ENCODE measurements around the gene SACM1L. TPM values are rescaled to one million over a fixed set of nuclear protein-coding genes. Genes with fewer than 3 reads are reported as not detected.
A peak's percentile ranks its signal among the peaks of the same experiment; 100 is the strongest.
"Not testable (repeated sequence)": the region's sequence is repeated elsewhere in the genome, so short reads cannot be mapped to it uniquely, and the experiment has no call there.

The SACM1L gene
- polyA plus RNA-seq, 10 donors, result 22.8 to 38.6 (median 28.4) TPM

DNA sequence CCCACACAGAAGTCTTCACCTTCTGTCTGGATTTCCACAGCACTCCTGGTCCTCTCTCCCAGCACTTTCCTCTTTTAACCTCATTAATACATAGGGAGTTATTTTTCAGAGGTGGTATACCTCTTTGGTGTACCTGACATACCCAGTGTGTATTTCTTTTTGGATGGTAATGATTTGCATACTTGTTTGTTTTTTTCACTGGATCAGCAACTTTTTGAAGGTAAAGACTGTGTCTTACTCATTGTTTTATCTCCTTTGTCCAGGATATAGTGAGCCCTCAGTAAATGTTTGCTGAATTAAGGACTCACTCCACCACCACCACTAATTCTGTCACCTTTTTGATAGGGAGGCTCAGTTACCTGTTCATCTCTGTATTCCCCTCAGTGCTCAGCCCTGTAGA lies 52.1 kb downstream of the SACM1L start:
- no peak for DNase-seq

DNA sequence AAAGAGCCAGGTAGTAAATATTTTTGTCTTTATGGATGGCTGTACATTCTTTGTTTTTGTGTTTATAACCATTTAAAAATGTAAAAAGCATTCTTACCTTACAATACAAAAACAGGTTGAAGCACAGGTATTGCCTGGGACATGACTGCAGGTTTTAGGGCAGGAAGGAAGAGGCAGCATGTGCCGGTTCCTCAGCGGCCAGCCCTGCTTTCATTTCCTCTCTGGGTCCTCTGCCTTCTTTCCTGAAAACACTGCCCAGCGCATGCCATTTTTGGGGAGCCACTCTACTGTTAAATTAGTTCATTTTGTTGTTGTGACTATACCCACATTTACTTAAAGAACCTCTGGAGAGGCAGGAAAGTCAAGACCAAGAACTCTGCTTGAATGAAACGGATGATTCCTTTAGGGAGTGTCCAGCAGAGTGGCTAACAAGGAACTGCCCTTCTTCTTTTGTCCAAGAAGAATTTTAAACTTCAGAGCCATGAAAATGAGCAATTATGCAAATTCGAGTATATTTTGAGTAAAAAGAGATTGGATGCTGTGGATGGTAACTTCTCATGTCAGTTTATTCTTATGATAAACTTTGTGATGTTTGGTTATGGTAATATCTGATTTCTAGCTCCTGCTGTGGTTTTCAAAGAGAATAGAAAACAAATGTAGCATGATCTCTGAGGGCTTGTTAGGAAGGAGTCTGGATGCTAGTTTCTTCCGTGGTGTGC lies 52.7 kb downstream of the SACM1L start:
- no peak for DNase-seq

DNA sequence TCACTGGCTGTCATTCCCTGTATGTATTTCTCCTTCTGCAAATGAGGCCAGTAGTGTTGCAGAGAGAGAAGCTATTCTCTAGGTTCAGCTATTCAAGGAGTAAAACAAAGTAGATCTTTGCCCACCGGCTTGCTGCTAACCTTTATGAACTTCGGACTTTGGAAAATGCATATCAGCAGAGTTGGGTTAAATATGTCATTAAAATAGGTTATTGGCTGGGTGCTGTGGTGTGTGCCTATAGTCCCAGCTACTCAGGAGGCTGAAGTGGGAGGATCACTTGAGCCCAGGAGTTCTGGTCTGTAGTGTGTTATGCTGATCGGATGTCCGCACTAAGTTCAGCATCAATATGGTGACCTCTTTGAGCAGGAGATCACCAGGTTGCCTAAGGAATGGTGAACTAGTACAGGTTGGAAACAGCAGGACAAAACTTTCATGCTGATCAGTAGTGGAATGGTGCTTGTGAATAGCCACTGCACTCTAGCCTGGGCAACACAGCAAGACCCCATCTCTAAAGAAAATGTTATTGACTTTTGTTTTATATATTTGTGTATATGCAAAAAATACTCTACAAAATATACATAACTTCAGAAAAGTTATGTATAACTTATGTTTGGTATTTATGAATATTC lies 53.4 kb downstream of the SACM1L start:
- DNase-seq, result no peak

DNA sequence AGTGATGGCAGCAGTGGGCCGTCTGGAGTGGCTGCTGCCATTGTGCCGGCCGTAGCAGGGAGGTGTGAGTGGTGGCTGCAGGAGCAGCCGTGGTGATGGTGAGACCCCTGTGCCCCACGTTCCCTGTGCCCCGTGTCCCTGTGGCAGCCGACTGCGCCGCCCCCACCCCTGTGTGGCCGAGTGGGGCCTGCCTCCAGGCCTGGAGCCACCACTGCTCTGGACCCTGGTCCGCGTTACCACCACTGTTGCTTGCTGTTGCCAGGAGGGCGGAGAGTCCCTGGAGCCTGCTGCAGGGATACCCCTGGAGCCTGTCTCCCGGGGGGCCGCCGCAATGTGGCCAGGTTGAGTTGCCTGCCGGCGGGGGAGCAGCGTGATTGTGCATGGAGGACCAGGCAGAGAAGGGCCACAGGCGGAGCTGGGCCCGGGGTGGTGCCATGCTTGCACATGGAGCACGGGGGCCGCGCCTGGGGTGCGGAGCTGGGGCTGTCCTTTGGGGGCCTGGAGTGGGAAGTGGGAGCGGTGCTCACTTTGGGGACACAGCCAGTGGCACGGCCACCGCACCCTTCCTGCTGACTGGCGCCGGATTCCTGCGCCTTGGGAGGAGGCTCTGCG lies 57.1 kb downstream of the SACM1L start:
- no peak for DNase-seq

DNA sequence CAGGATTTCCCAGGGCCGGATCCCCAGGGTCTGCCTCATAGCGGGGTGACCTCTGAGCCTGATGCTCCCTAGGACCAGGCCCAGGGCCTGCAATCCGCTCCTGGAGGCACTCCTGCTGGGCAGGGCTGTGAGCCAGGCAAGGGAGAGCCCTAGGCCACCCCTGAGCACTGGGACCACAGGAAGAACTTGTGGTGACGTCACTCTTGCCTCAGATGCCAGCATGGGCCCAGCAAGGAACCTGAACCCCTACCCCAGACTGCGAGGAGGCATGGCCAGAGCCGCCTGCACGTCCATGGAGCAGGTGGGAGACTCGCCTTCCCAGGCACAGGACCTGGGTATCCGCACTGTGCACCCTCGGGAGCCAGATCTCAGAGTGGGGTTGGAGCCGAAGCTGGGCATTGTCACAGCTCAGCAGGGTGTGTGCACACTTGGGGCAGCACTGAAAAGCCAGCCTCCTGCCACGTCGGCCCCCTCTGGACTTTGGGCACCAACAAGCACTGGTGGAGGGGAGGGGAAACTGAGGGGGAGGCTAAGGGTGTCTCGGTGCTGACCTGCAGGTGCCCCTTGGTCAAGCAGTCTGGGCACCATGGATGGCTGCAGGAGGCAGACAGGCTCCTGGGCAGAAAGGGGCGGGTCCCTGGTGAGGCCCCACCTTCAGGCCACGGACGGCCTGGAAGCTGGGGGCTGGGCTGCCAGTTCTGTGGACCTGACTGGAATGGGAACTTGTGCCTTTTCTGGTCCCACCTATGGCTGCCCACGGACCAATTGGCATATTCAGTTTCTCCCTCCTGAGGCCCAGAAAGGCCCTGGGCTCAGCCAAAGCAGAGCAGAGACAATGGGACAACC lies 57.8 kb downstream of the SACM1L start:
- no peak for DNase-seq

DNA sequence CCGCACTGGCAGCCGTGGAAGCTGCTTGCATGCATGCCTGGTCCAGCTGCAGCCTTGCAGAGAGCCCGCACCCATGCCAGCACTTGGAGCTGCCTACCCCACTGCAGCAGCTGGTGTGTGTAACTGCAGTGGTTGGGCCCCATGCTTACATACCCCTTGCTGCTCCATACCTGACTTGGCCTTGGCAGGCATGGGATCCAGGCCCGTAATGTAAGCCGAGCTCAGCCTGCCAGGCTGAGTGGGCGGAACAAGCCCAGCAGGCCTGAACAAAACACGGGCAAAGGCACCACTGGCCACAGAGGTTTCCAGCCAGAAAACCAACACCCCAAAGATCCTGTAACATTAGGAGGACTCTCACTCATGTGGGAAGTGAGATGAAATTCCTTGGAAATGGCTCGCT lies 58.9 kb downstream of the SACM1L start:
- peak in 1 of 3 donors; percentile 8 for DNase-seq

DNA sequence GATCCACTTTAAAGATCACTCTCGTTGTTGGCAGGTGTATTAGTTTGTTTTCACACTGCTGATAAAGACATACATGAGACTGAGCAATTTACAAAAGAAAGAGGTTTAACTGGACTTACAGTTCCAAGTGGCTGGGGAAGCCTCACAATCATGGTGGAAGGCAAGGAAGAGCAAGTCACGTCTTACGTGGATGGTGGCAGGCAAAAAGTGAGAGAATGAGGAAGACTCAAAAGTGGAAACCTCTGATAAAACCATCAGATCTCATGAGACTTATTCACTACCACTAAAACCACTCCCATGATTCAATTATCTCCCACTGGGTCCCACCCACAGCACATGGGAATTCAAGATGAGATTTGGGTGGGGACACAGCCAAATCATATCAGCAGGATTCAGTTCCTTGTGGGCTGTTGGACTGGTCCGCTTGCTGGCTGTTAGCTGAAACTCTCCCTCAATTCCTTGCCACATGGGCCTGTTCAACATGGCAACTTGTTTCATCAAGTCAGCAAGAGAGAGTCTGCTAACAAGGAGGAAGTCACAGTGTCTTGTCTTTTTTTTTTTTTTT lies 59.9 kb downstream of the SACM1L start:
- not testable (repeated sequence) for DNase-seq

DNA sequence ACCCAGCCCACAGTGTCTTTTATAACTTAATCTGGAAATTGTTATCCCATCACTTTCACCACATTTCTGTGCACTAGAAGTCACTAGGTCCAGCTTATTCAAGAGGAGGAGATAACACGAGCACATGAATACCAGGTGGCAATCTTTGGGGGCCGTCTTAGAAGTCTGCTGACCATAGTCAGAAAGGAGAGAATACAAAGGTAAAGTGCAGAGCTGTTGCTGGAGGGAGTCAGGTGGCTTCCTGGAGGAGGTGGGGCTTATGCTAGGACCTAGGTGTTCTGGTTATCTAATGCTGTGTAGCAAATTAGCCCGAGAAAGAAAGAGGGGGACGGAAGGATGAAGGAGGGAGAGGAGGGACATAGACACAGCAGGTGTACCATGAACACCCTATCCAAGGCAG lies 60.7 kb downstream of the SACM1L start:
- no peak for DNase-seq

DNA sequence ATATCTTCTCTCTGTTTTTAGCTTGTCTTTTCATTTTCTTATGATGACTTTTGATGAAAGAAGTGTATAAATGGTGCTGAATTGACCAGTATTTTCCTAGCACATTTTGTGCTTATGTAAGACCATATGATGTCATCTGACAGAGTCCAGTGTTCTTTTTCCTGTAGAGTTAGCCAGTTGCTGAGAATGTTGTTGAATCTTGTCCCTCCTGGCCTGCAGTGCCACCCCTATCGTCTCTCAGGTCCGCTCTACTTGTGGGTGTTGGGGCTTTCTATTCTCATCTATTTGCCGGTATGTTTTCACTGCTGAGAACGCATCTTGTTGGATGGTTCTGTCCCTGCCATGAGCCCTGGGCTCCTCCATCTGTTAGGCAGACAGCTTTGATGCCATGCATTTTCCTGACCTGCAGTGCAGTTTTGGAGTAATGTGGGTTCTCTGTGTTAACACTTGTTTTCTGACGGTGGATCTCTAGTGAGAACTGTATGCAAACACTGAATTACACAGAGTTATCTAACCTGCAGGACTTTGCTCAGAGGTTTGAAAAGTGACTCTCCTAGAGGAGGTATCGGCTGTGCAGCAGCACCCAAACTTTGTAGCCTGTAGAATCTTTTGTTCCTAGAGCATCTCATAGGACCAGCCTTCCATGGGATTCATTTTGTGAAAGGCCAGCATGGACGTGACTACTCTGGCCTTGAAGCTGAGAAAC lies 62.5 kb downstream of the SACM1L start:
- DNase-seq, result no peak

DNA sequence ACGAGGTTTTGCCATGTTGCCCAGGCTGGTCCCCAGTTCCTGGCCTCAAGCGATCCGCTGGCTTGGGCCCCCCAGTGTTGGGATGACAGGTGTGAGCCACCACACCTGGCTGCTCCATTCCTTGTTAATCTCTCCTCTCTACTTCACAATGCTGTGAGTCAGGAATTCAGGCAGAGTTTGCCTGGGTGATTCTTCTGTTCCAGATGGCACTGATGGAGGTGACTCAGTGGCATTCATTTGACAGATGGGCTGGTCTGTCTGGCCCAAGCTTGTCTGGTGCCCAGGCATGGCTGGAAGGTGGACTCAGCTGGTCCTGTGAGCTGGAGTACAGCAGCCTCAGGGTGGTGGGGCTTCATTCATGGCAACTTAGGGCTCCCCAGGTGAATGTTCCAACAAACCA lies 63.9 kb downstream of the SACM1L start:
- DNase-seq, result no peak

DNA sequence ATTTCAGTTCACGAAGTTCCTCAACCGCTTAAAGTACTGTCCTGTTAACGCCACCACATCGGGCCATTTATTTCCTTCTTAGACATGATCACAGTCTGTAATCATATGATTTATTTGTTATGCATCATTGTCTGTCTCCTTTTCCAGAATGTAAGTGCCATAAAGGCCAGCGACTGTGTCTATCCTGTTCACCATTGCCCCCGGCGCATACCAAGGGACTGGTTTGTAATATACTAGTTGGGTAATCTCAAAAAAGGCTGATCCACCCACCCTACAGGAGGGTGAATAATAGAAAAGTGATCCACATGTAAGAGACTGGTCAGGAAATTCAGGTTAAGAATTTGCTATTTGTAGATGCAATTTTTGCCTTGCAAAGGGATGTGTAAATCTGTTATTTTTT lies 65.3 kb downstream of the SACM1L start:
- DNase-seq, result no peak

DNA sequence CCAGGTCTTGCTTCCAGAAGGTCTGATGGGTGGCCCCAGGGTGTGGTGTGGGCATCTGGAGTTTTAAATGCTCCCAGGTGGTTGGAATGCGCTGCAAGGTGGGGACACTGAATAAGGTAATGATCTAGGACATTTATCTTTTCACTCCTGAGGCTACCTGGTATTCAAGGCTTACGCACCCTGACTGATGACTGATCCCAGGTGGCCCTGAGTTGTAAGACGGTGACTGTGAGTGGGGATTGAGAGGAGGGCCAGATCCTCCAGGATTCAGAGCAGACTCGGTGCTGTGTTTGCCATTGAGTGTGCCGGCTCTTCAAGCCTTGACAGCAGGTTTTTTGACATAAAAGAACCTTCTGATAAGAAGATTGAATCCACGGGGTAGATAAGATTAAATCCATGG lies 66.9 kb downstream of the SACM1L start:
- no peak for DNase-seq

DNA sequence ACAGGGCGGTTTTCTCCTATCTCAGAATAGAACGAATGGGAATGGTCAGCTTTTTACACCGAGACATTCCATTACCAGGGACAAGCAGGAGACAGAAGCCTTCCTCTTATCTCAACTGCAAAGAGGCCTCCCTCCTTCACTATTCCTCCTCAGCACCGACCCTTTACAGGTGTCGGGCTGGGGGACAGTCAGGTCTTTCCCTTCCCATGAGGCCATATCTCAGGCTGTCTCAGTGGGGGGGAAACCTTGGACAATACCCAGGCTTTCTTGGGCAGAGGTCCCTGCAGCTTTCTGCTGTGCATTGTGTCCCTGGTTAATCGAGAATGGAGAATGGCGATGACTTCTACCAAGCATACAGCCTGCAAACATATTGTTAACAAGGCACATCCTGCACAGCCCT lies 67.9 kb downstream of the SACM1L start:
- not testable (repeated sequence) for DNase-seq

DNA sequence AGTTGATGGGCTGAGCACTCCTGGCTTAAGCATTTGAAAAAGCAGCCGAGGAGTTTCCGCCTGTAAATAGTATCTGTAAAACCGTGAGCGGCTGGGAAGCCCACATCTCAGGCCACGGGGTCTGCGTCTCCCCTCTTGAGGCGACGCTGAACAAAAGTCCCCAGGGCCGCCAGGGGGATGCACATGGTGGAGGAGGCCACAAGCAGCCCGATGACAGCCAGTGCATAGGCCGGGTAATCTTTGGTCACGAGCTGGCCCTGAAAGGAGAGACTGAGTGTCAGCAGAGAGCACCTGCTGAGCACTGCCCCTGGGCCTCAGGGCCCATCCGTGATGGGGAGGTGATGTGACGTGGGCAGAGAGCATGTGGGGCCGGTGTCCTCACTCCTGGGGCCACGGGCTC lies 69.7 kb downstream of the SACM1L start:
- no peak for DNase-seq

DNA sequence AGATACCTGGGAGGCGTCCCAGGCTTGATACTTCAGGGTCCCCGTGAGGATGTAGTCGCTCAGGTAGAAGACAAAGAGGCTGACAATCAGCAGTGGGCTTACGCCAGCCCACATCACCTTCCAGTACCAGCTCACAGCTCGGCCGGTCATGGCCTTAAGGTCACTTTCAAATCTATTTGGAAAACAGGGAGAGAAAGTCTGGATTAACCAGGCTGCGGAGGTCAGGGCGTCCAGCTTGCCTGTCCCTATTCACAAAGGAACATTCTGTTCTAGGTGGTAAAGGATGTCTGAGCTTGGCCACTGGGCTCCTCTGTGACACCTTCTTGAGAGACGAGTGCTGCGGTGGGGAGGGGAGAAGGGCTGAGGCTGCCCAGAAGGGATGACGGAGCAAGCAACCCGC lies 70.7 kb downstream of the SACM1L start:
- no peak for DNase-seq

DNA sequence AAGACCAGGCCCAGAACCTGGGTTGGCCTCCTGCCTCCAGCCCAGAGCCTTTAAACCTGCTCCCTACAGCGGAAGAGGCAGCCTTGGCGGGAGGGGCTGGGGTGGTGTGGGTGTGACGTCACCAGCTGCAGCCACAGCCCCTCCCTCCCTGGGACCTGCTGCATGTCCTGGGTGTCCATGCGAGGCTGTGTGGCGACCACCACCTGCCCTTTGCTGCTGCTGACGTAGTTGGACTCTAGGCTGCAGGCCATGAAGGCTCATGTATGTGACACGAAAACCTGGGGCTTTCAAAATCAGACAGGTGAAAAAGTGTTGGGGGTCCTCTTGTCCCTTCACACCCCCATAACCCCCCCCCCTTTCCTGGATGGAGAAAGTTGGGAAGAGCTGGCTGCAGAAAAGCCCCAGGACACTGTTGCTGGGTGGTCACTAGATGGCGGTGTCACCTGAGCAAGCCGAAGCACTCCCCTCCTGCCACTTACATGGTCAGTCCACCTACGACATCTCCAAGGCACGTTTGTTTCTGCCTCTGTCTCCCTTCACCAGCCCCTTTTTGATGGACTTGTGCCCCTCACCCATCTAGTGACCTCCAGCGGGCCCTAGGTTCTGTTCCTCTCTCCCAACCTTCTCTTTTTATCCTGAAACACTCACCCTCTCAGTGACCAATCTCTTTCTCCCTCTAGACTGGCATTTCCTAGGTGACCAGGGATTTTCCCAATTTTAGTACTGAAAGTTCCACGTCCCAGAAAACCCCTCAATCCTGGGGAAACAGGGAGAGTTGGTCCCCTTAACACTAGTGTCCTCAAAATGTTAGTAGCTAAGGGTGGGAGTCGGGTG lies 71.9 kb downstream of the SACM1L start:
- DNase-seq, result peak; percentile 23 to 61 (median 33)

DNA sequence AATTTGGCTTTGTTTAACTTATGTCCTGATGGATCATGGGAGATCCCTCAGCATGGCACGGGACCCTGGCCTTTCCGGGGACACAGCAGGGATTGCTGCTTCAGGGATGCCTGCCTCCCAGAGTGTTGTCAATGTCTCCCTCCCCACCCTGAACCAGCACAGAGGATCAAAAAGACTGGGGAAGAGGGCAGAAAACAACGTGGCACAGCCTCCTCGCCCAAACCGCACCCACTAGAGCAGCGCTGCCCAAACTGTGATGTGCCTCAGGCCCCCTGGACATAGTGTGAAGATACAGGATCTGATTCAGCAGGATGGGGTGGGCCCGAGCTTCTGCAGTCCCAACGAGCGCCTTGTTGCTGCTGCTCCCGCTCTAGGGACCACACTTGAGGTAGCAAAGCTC lies 72.6 kb downstream of the SACM1L start:
- no peak for DNase-seq

DNA sequence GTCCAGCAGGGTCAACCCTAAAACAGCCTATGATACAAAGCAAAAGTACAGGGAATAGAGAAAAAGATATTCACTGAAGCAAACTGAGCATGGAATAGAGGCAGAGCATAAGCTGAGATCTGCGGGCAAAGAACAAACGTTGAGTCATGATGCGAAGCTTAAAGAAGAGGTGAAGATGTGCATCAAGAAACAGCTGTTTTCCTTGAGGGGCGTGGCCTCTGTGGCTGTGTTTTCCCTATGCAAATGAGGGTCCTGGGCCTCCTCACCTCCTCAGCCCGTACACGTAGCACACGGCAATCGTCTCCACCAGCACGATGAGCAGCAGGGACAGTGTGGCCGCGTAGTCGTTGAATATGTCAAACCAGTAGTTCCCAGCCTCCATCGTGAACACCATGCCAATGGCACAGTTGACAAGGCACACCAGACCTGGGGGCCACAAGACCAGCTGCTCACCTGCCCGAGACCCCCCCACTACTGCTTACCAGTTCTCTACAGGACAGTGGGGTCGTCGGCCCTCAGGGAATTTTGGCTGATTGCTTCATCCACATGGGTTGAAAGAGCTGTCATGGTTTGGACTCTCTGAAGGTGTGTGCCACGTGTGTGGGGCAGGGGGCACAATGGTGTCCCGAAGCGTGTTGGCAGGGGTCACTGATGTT lies 73.6 kb downstream of the SACM1L start:
- DNase-seq, result no peak

DNA sequence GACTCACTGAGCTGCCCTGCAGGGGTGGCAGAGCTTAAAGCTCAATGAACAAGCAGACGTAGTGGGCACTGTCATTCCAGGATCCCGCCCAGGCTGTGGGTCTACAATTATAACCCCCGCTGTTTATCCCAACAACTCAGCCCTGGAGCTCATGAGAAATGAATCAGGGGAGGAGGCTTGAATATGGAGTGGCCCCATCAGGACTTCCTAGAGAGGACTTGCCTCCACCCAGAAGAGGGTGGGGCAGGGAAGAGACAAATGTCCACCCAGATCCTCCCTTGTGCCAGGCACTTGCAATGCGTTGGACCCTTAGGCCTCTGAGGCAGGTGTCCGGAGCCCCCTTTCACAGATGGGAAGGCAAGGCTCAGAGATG lies 74.1 kb downstream of the SACM1L start:
- DNase-seq, result no peak

DNA sequence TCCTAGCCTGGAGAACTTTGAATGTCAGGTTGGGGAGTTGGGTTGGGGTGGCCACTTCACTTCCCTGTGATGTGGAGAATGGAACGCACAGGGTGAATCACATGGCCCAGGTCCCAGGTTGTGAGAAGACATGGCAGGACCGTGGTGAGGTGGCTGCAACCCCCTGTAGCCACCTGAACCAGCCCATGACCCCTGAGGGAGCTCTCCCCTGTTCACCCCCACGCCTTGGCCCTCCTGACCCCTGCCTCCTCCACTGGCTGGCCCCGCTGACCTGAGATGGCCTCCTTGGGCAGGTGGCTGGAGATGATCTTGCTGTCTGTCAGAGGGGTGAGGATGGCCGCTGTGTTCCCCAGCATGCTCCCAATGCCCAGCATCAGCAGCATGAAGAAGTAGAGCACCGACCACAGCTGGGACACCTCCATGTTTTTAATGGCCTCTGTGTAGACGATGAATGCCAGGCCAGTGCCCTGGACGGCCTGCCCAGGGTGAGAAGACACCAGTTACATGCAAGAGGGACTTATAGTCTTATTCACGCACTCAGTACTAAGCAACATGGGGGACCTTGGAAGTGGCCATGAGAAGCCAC lies 76.2 kb downstream of the SACM1L start:
- DNase-seq, result no peak

All from muscle of back (tissue), 11 donors.